ENCODE data around the gene CERS1. TPM values are rescaled to one million over a fixed set of nuclear protein-coding genes. Genes with fewer than 3 reads are reported as not detected.
A peak's percentile ranks its signal among the peaks of the same experiment; 100 is the strongest.

Gene CERS1
- total RNA-seq, 4 donors from 2014 or later, result 0.19 to 0.24 TPM; not detected in 2

DNA sequence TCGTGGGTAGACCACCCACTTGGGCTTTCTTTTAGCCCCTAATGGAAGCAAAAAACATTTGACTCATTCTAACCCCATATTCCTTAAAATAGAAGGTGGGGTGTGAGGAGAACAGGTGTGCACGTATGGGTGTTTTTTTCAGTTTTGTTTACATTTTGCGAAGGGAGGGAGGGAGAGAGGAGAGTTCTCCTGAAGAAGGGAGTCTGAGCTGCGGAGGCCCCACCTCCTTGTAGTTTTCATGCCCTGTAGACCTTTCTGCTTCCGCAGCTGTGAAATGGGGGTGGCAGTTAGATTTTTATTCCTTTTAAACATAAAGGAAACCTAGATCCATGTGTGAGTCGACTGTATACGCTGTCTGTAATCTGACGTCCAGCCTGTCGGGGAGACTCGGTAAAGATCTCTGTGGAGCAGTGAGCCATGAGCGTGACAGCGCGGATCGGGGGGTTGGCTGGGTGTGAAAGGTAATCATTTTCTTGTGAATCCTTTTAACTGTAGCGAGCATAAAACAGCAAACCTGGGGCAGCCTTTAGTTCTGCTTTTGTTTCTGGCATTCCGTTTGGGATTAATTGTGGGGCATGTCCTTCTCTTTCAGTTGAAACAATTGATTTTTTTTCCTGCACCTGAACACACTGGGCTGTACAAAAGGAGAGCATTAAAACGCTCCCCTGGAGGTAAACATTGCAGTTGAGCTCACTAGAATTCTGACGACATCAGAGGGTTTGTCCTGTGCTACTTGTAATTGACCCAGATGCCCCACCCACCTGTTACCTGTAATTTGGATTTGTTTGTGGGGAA is 61.9 kb downstream of the CERS1 start:
- TF ChIP-seq, protein P1, sequence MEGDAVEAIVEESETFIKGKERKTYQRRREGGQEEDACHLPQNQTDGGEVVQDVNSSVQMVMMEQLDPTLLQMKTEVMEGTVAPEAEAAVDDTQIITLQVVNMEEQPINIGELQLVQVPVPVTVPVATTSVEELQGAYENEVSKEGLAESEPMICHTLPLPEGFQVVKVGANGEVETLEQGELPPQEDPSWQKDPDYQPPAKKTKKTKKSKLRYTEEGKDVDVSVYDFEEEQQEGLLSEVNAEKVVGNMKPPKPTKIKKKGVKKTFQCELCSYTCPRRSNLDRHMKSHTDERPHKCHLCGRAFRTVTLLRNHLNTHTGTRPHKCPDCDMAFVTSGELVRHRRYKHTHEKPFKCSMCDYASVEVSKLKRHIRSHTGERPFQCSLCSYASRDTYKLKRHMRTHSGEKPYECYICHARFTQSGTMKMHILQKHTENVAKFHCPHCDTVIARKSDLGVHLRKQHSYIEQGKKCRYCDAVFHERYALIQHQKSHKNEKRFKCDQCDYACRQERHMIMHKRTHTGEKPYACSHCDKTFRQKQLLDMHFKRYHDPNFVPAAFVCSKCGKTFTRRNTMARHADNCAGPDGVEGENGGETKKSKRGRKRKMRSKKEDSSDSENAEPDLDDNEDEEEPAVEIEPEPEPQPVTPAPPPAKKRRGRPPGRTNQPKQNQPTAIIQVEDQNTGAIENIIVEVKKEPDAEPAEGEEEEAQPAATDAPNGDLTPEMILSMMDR (IDR thresholded peaks at IDR 0.05), result no peak
- ATAC-seq (ENCODE audit: low FRiP score) (no peak), DNase-seq (ENCODE audit: low spot score) (no peak)

DNA sequence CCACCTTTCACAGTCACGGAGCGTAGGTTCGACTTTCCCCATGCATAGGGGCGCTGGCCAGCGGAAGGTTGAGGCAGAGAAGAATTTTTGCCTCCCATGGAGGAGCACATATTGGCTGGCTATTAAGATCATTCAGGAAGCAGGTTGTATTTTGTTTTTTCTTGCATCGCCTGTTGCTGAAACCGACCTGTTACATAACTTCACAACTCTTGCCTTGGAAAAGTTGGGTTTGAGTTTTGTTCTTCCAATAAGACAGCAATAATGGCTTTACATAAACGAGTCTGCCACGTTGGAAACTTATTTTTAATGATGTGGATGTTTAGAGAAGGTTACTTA is 62.8 kb downstream of the CERS1 start:
- ATAC-seq (ENCODE audit: low FRiP score) (no peak), DNase-seq (ENCODE audit: low spot score) (no peak)
- TF ChIP-seq, protein P1 (IDR thresholded peaks at IDR 0.05), result no peak

DNA sequence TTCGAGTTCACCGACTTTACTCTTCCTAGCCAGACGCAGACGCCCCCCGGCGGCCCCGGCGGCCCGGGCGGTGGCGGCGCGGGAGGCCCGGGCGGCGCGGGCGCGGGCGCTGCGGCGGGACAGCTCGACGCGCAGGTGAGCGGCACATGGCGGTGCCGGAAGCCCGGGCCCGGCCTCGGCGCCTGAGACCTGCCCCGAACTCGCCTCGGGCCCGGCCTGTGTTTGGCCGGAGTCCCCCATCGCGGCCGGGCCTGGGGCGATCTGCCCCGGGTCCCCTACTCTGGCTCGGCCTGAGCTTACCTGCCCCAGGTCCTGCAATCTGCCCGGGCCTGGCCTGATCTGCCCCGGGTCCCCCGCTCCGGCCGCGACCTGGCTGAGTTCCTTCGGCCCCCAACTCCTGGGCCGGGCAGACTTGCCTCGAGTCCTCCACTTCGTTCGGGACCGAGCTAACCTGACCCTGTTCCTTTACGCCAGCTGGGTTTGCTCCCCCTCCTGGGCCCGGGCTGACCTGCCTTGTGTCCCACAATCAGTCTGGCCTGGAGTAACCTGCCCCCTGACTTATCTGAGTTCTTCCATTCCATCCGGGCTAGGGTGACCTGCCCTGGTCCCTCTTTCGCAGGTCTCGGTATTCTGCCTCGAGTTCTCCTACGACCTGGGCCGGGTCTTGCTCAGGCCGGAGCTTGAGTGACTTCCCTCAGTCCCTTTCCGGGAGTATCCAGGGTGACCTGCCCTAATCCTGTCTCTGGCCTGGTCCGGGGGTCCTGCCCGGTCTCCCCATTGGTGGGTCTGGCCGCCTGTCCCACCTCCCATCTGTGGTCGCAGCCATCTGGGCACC is 63.4 kb downstream of the CERS1 start:
- DNase-seq (ENCODE audit: low spot score) (no peak), ATAC-seq (ENCODE audit: low FRiP score) (peak; percentile 60)
- TF ChIP-seq, protein P1 (IDR thresholded peaks at IDR 0.05), result no peak

DNA sequence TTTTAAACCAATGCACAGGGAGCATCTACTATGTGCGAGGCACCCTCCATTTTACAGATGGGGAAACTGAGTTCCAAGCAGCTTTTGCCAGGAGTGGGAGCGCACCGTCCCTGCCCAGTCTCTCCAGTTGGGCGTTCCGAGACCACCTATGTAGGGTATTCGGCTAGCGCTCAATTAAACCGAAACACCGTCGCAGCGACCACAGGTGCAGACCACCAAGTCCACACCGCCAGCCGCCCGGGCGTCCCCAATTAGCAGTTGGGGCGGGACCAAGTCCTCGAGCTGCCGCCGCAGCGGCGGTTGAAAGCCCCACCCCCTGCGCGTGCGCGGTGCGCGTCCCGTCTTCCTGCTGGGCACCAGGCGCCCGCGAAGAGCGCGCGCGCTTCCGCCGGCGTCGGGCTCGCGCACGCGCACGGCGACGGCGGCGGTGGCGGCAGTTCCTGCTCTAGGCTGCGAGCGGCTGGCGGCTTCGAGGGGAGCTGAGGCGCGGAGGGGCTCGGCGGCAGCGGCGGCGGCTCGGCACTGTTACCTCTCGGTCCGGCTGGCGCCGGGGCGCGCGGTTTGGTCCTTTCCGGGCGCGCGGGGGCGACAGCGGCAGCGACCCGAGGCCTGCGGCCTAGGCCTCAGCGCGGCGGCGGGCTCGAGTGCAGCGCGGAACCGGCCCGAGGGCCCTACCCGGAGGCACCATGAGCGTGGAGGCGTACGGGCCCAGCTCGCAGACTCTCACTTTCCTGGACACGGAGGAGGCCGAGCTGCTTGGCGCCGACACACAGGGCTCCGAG is 64.2 kb downstream of the CERS1 start, which contains the start of gene UPF1:
Gene UPF1, plus strand, starts transcription at position 436 of the 782 bp plus-strand sequence. Its CDS starts 251 bp downstream, at position 687.
- TF ChIP-seq, protein P1 (IDR thresholded peaks at IDR 0.05), result no peak

DNA sequence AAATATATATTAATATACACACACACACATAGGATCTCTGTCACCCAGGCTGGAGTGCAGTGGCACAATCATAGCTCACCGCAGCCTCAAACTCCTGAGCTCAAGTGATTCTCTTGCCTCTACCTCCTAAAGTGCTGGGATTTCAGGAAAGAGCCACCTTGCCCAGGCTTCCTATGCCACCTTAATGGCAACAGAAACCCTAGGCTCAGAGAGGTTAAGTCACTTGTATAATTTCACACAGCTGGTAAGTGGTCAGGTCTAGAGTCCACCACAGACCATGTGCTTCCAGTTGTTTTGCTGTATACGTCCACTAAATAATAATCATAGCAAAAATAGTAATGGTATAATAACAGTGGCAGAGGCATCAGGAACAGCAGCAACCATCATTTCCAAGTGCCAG is 65.5 kb downstream of the CERS1 start:
- no peak for ATAC-seq (ENCODE audit: low FRiP score)

More for the DNA sequence above, 64.2 kb downstream of the CERS1 start, which contains the start of gene UPF1:
- DNase-seq (ENCODE audit: low spot score), result peak; percentile 55
- peak; percentile 89 for ATAC-seq (ENCODE audit: low FRiP score)

DNA sequence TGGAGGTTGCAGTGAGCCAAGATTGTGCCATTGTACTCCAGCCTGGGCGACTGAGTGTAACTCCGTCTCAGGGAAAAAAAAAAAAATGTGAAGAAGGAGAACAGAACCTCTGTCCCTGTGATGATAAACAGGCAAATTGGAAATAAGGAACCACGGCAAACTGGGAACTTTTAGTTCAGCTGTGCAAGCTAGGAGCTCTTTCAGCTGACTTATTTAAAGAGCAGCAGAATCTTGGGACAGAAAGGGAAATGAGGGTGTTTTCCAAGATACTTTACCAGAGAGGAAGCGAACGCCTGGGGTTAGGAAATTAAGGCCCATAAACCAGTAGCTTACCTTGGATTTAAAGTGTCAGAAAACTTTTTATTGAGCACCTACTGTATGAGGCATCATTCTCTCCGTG is 67.2 kb downstream of the CERS1 start:
- ATAC-seq (ENCODE audit: low FRiP score) (no peak), DNase-seq (ENCODE audit: low spot score) (no peak)
- TF ChIP-seq, protein P1 (IDR thresholded peaks at IDR 0.05), result no peak

More for the DNA sequence above, 65.5 kb downstream of the CERS1 start:
- TF ChIP-seq, protein P1 (IDR thresholded peaks at IDR 0.05), result no peak
- no peak for DNase-seq (ENCODE audit: low spot score)

Other genes with a start within 250 kb of the CERS1 start
- 1 to 10 TPM; 2.8 to 6.5 (median 5.6) TPM for gene CRTC1, start 212.5 kb downstream of the CERS1 start, total RNA-seq
- gene COMP, start 104.9 kb downstream of the CERS1 start, total RNA-seq, result 1 to 10 TPM; 1.1 to 1.9 (median 1.3) TPM
- gene UPF1, start 64.2 kb downstream of the CERS1 start, total RNA-seq, result 100 to 1,000 TPM in 2 of 4 donors, 10 to 100 TPM in 2; 67.3 to 113 (median 96.0) TPM
- gene COPE, start 23.2 kb upstream of the CERS1 start, total RNA-seq, result 100 to 1,000 TPM; 158 to 202 (median 169) TPM
- gene DDX49, start 23.6 kb upstream of the CERS1 start, total RNA-seq, result 10 to 100 TPM; 29.8 to 73.9 (median 36.6) TPM
- 10 to 100 TPM; 16.6 to 47.8 (median 40.6) TPM for gene HOMER3, start 45.1 kb upstream of the CERS1 start, total RNA-seq
- 10 to 100 TPM; 30.3 to 54.5 (median 36.3) TPM for gene SUGP2, start 137.4 kb upstream of the CERS1 start, total RNA-seq
- gene ARMC6, start 137.4 kb upstream of the CERS1 start, total RNA-seq, result 10 to 100 TPM; 16.9 to 39.5 (median 25.4) TPM
- gene SLC25A42, start 167.8 kb upstream of the CERS1 start, total RNA-seq, result 1 to 10 TPM; 4.7 to 9.9 (median 7.4) TPM
- 10 to 100 TPM; 12.0 to 16.8 (median 15.8) TPM for gene TMEM161A, start 242.3 kb upstream of the CERS1 start, total RNA-seq